ENCODE data around the gene SLPI. TPM values are rescaled to one million over a fixed set of nuclear protein-coding genes. Genes with fewer than 3 reads are reported as not detected.

The SLPI gene
- total and polyA plus RNA-seq, 2 of the 13 experiments (the other 11 are each of a cell fraction or from before 2014, with no cell fraction given): 0.13 TPM; not detected in 1

- DNase-seq (ENCODE audit: low spot score) (no peak), ATAC-seq (no peak), FAIRE-seq (peak; percentile 21)
- Histone ChIP-seq H3K9ac (ENCODE audit: insufficient read depth, low read depth, low read length) (no peak overlapping the region), H3K27ac (ENCODE audit: extremely low read length, insufficient read depth, low read length) (no peak overlapping the region), H3K4me1 (ENCODE audit: insufficient read depth, low read length) (no peaks in the 10 kb centered on the region), H4K20me1 (ENCODE audit: insufficient read depth, low read length) (no peaks in the 10 kb centered on the region), H3K27me3 (ENCODE audit: control insufficient read depth in 1 of 2, insufficient read depth in 2 of 2, low read length in 2 of 2) (peaks cover 0 to 21% of the 10 kb centered on the region in 2 experiments; a peak in 3 of 5 replicates), H3K9me3 (ENCODE audit: low read length) (no peaks in the 10 kb centered on the region), H3K36me3 (replicated peaks in 1 of 2; ENCODE audit: control insufficient read depth in 1 of 2, insufficient read depth in 2 of 2, low read length in 2 of 2) (no peaks in the 10 kb centered on the region), H3K4me3 (replicated peaks in 1 of 3; ENCODE audit: insufficient read depth in 1 of 3, low read depth in 2 of 3, low read length in 3 of 3) (no peak overlapping the region), H2AFZ (ENCODE audit: low read length) (no peak overlapping the region), H3K4me2 (ENCODE audit: low read depth, low read length) (no peak overlapping the region), H3K79me2 (ENCODE audit: insufficient read depth, low read length) (no peaks in the 10 kb centered on the region)
- BruUV-seq (replicated peaks): no TSS peak
- intact Hi-C loops (cut with micrococcal nuclease; ENCODE audit: unreplicated experiment): no loop called here
- under 1% methylated on average over 7 of the region's 7 CpGs for WGBS (ENCODE audit: low lambda C conversion rate)
- ChIA-PET CTCF (ENCODE audit: low intra/inter-chr PET ratio, low total read pairs) (no interaction called here), POLR2A (no interaction called here)
- in situ Hi-C loops (cut with HindIII; ENCODE audit: extremely low pct_ligation_motif_present, low pct_unique_long_range_greater_than_20kb): no loop called here
- TF ChIP-seq SMC3 (IDR thresholded peaks at IDR 0.05; ENCODE audit: low read length): no peak
- peak; percentile 80; the same call in 1 of the 2 replicates for TF ChIP-seq NONO (IDR thresholded peaks at IDR 0.05)
- TF ChIP-seq NONO (CRISPR knock-in tag; conservative IDR thresholded peaks at IDR 0.05): no peak
- TF ChIP-seq LCORL (IDR thresholded peaks at IDR 0.05): peak; percentile 73; the same call in 1 of the 2 replicates
- no peak for TF ChIP-seq LCORL (CRISPR knock-in tag; IDR thresholded peaks at IDR 0.05)
- 0 out of 2 replicates have a peak, but pooled peaks have one; percentile 53 for TF ChIP-seq TRIM22 (IDR thresholded peaks at IDR 0.05)
- TF ChIP-seq ARNT (IDR thresholded peaks at IDR 0.05): 0 out of 2 replicates have a peak, but pooled peaks have one; percentile 64
- TF ChIP-seq NFRKB (IDR thresholded peaks at IDR 0.05): peak; percentile 54; the same call in 1 of the 2 replicates
- TF ChIP-seq U2AF1 (optimal IDR thresholded peaks at IDR 0.05; ENCODE audit: low read depth, low read length): no peak
- no peak for TF ChIP-seq BCL3 (CRISPR knock-in tag; IDR thresholded peaks at IDR 0.05)
- TF ChIP-seq IRF9 (CRISPR knock-in tag; IDR thresholded peaks at IDR 0.05; ENCODE audit: borderline replicate concordance): no peak
- peak; percentile 47; the same call in 1 of the 2 replicates for TF ChIP-seq RAD51 (IDR thresholded peaks at IDR 0.05; ENCODE audit: borderline replicate concordance)
- no peak for TF ChIP-seq ESRRA (CRISPR knock-in tag; IDR thresholded peaks at IDR 0.05; ENCODE audit: low read depth)
- TF ChIP-seq FOXA1 (IDR thresholded peaks at IDR 0.05): peak; percentile 76
- no peak for TF ChIP-seq FOXA1 (CRISPR knock-in tag; IDR thresholded peaks at IDR 0.05)
- TF ChIP-seq JUND (CRISPR knock-in tag; IDR thresholded peaks at IDR 0.05): no peak
- TF ChIP-seq CCDC6 (CRISPR knock-in tag; IDR thresholded peaks at IDR 0.05): no peak
- peak; percentile 98 for TF ChIP-seq IKZF1 (IDR thresholded peaks at IDR 0.05)
- 0 out of 2 replicates have a peak, but pooled peaks have one; percentile 59 for TF ChIP-seq SP1 (IDR thresholded peaks at IDR 0.05)
- no peak for TF ChIP-seq SP1 (CRISPR knock-in tag; IDR thresholded peaks at IDR 0.05)
- TF ChIP-seq ZNF207 (IDR thresholded peaks at IDR 0.05; ENCODE audit: borderline replicate concordance): 0 out of 2 replicates have a peak, but pooled peaks have one; percentile 69
- peak; percentile 77 for TF ChIP-seq PHB2 (IDR thresholded peaks at IDR 0.05; ENCODE audit: partially characterized antibody)
- TF ChIP-seq NFKBIZ (CRISPR knock-in tag; IDR thresholded peaks at IDR 0.05): no peak
- TF ChIP-seq ZKSCAN1 (IDR thresholded peaks at IDR 0.05; ENCODE audit: low read length): peak; percentile 69; the same call in 1 of the 2 replicates
- TF ChIP-seq FOXP1 (IDR thresholded peaks at IDR 0.05): peak; percentile 70; the same call in 1 of the 2 replicates
- no peak for TF ChIP-seq FOXP1 (CRISPR knock-in tag; IDR thresholded peaks at IDR 0.05)
- TF ChIP-seq TSC22D2 (CRISPR knock-in tag; IDR thresholded peaks at IDR 0.05; ENCODE audit: borderline replicate concordance): no peak
Measured at GRCh38 chr20:45282700-45283550, 28.6 kb upstream of the SLPI start.
